Tibial artery (tissue), 4 donors: ENCODE results near the gene ISOC1.

Experiments
- DNase-seq, 2 donors: peaks; one replicate each; pipeline ENCODE4 v3.0.0-alpha.2; 2019
- H3K27ac ChIP-seq, 2 donors: fragments of 200-600 bp; sonication (generic) in 1 of 2; 1 replicate in 1 of 2; 2 replicates in 1 of 2; pipeline ENCODE4 v1.5.1; 2018 to 2019; ENCODE audit warnings: mild to moderate bottlenecking in 1 of 2
- H3K27me3 ChIP-seq, 2 donors: fragments of 200-600 bp; sonication (generic) in 1 of 2; one replicate each; pipeline versions ENCODE4 v1.5.1 to v1.6.0; 2016 to 2019
- H3K36me3 ChIP-seq, 3 donors: fragments of 200-600 bp; sonication (generic) in 2 of 3; one replicate each; pipeline ENCODE4 v1.5.1; 2016 to 2019; ENCODE audit warnings: mild to moderate bottlenecking in 2 of 3
- H3K4me1 ChIP-seq, 4 donors: fragments of 200-600 bp; sonication (generic) in 2 of 4; 1 replicate in 3 of 4; 2 replicates in 1 of 4; pipeline ENCODE4 v1.5.1; 2016 to 2019
- H3K4me3 ChIP-seq, 2 donors: fragments of 200-600 bp; sonication (generic) in 1 of 2; 1 replicate in 1 of 2; 2 replicates in 1 of 2; pipeline ENCODE4 v1.5.1; 2018 to 2019; ENCODE audit warnings: mild to moderate bottlenecking in 2 of 2
- H3K9me3 ChIP-seq, 3 donors: fragments of 200-600 bp; sonication (generic) in 1 of 3; one replicate each; pipeline ENCODE4 v1.5.1; 2016 to 2019
- intact Hi-C: fragments of 100-400 bp; cut with DNase I; formaldehyde crosslinking; loops from one replicate; pipeline ENCODE4 v1.15.0; 2023; ENCODE audit warnings: low total_unique reads
- TF ChIP-seq, protein P1 (sequence below), 2 experiments: fragments of 200-600 bp in 1 of 2; fragments of 450-650 bp in 1 of 2; IDR thresholded peaks; one replicate each; pipeline ENCODE4 v1.5.1; 2017 to 2019; ENCODE audit warnings: antibody characterized with exemption in 2 of 2, mild to moderate bottlenecking in 1 of 2, moderate library complexity in 1 of 2

The ISOC1 gene

DNA sequence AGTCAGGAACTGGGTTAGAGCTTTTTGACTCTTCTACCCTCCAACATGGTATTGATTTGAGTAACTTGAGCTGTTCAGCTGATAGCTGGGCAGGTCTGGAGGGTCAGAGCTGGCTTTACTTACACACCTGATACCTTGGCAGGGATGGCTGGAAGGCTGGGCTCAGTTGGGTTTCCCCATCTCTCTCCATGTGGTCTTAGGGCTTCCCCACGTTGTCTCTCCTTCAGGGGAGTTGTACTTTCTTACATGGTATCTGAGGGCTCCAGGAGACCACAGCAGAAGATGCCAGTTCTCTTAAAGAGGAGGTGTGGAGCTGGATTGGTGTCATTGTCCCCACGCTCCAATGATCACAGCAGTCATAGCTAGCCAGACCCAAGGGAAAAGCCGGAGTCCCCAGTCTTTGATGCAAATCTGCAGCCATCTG is 25.6 kb downstream of the ISOC1 start:
- intact Hi-C loops = no loop called here
- H3K27ac ChIP-seq = no peak overlapping the region
- H3K4me1 ChIP-seq = no peaks in the 10 kb centered on the region
- no peak for DNase-seq
- no peaks in the 10 kb centered on the region for H3K9me3 ChIP-seq
- no peak overlapping the region for H3K4me3 ChIP-seq
- TF ChIP-seq, protein P1, sequence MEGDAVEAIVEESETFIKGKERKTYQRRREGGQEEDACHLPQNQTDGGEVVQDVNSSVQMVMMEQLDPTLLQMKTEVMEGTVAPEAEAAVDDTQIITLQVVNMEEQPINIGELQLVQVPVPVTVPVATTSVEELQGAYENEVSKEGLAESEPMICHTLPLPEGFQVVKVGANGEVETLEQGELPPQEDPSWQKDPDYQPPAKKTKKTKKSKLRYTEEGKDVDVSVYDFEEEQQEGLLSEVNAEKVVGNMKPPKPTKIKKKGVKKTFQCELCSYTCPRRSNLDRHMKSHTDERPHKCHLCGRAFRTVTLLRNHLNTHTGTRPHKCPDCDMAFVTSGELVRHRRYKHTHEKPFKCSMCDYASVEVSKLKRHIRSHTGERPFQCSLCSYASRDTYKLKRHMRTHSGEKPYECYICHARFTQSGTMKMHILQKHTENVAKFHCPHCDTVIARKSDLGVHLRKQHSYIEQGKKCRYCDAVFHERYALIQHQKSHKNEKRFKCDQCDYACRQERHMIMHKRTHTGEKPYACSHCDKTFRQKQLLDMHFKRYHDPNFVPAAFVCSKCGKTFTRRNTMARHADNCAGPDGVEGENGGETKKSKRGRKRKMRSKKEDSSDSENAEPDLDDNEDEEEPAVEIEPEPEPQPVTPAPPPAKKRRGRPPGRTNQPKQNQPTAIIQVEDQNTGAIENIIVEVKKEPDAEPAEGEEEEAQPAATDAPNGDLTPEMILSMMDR (IDR thresholded peaks at IDR 0.05) = no peak
- no peaks in the 10 kb centered on the region for H3K36me3 ChIP-seq
- no peaks in the 10 kb centered on the region for H3K27me3 ChIP-seq

GRCh38 chr5:129122560-129122959 is 28.0 kb downstream of the ISOC1 start:
- Histone ChIP-seq H3K27ac (no peak overlapping the region), H3K36me3 (no peaks in the 10 kb centered on the region), H3K4me1 (no peaks in the 10 kb centered on the region), H3K4me3 (no peak overlapping the region), H3K9me3 (no peaks in the 10 kb centered on the region), H3K27me3 (no peaks in the 10 kb centered on the region)
- no peak for DNase-seq
- TF ChIP-seq, protein P1 (IDR thresholded peaks at IDR 0.05) = no peak
- intact Hi-C loops = no loop called here

DNA sequence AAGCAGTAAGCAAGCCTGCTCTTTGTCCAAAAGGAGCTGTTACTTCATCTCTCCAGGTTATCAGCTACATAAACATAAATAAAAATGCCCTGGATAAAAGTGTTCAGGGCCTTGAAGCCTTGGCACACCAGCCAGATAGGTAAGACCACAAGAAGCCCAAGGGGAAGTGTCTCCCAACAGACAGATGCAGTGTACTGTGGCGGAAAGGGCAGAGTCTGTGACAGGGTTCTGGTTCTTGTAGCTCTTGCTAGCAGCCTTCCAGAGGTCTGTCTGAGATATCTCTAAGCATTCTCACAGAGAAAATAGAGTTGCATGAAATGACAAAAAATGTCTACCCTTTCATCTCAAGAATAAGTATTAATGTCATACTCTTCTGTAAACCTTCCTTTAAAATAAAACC is 30.1 kb downstream of the ISOC1 start:
- Histone ChIP-seq H3K36me3 (no peaks in the 10 kb centered on the region), H3K27me3 (no peaks in the 10 kb centered on the region), H3K27ac (no peak overlapping the region), H3K4me3 (no peak overlapping the region), H3K4me1 (no peaks in the 10 kb centered on the region), H3K9me3 (no peaks in the 10 kb centered on the region)
- TF ChIP-seq, protein P1 (IDR thresholded peaks at IDR 0.05) = no peak
- DNase-seq = no peak
- intact Hi-C loops = no loop called here

GRCh38 chr5:129125819-129126218 is 31.3 kb downstream of the ISOC1 start:
- Histone ChIP-seq H3K9me3 (no peaks in the 10 kb centered on the region), H3K27me3 (no peaks in the 10 kb centered on the region), H3K36me3 (no peaks in the 10 kb centered on the region), H3K27ac (no peak overlapping the region), H3K4me3 (no peak overlapping the region), H3K4me1 (no peaks in the 10 kb centered on the region)
- no peak for DNase-seq
- intact Hi-C loops = no loop called here
- TF ChIP-seq, protein P1 (IDR thresholded peaks at IDR 0.05) = no peak

DNA sequence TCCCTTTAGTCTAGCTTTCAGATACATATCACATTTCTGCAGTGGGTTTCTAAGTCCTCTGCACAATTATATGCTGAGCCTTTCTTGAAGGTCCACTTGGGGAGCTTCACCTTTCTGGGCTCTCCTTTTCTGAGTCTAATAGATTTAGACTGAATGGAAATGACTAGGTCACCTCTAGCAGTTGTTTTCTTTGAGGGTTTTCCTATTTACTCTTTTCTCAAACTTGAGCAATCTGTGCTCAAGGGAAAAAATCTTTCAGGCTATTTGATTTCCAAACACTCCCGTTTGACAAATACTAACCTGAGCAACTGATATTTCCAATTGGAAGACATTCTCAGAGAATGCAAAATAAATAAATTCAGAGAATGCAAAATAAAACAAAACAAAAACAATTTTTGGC is 39.0 kb downstream of the ISOC1 start:
- Histone ChIP-seq H3K4me1 (no peaks in the 10 kb centered on the region), H3K4me3 (no peak overlapping the region), H3K27me3 (no peaks in the 10 kb centered on the region), H3K9me3 (no peaks in the 10 kb centered on the region), H3K27ac (no peak overlapping the region), H3K36me3 (no peaks in the 10 kb centered on the region)
- TF ChIP-seq, protein P1 (IDR thresholded peaks at IDR 0.05) = no peak
- no peak for DNase-seq
- intact Hi-C loops = no loop called here

- Histone ChIP-seq H3K4me1 (no peaks in the 10 kb centered on the region), H3K4me3 (no peak overlapping the region), H3K27me3 (no peaks in the 10 kb centered on the region), H3K36me3 (no peaks in the 10 kb centered on the region), H3K9me3 (no peaks in the 10 kb centered on the region), H3K27ac (no peak overlapping the region)
- TF ChIP-seq, protein P1 (IDR thresholded peaks at IDR 0.05) = no peak
- intact Hi-C loops = no loop called here
- no peak for DNase-seq
These were observed 41.1 kb downstream of the ISOC1 start for GRCh38 chr5:129135633-129136032.
